MM.1S (cell line): ENCODE results near the gene WFDC1.

ENCODE experiments used
- DNase-seq: peaks from one replicate; pipeline ENCODE4 v3.0.0-alpha.2; 2015
- H2AFZ ChIP-seq: fragments of 300-600 bp; sonication (generic); 2 replicates; pipeline ENCODE4 v1.6.0; 2016; ENCODE audit warnings: antibody characterized with exemption, low read length
- H3F3A ChIP-seq: fragments of 300-600 bp; sonication (generic); 2 replicates; pipeline ENCODE4 v1.6.1; 2016; ENCODE audit warnings: mild to moderate bottlenecking, antibody characterized with exemption, low read length, moderate library complexity, mixed read lengths; ENCODE audit not compliant: insufficient read depth
- H3K27ac ChIP-seq: fragments of 300-600 bp; sonication (generic); 2 replicates; pipeline ENCODE4 v1.5.1; 2016; ENCODE audit warnings: mild to moderate bottlenecking, low read length
- H3K27me3 ChIP-seq: fragments of 300-600 bp; sonication (generic); replicated peaks from 2 replicates; pipeline ENCODE4 v1.6.0; 2016; ENCODE audit warnings: low read length; ENCODE audit not compliant: insufficient read depth
- H3K36me3 ChIP-seq: fragments of 300-600 bp; sonication (generic); replicated peaks from 2 replicates; pipeline ENCODE4 v1.6.1; 2016; ENCODE audit warnings: mild to moderate bottlenecking, low read length, mixed read lengths; ENCODE audit not compliant: insufficient read depth
- H3K4me1 ChIP-seq: fragments of 300-600 bp; sonication (generic); 2 replicates; pipeline ENCODE4 v1.6.1; 2016; ENCODE audit warnings: low read length, mixed read lengths
- H3K4me2 ChIP-seq: fragments of 300-600 bp; sonication (generic); 2 replicates; pipeline ENCODE4 v1.6.0; 2016; ENCODE audit warnings: low read depth, low read length
- H3K4me3 ChIP-seq: fragments of 300-600 bp; sonication (generic); 2 replicates; pipeline ENCODE4 v1.5.1; 2016; ENCODE audit warnings: low read length, mixed read lengths
- H3K79me2 ChIP-seq: fragments of 300-600 bp; sonication (generic); 2 replicates; pipeline ENCODE4 v1.6.1; 2016; ENCODE audit warnings: mixed run types, low read length, mixed read lengths
- H3K9ac ChIP-seq: fragments of 300-600 bp; sonication (generic); 2 replicates; pipeline ENCODE4 v1.6.1; 2016; ENCODE audit warnings: low read length, mixed read lengths
- H3K9me2 ChIP-seq: fragments of 300-600 bp; sonication (generic); replicated peaks from 2 replicates; pipeline ENCODE4 v1.6.1; 2016; ENCODE audit warnings: mild to moderate bottlenecking, low read length, mixed read lengths; ENCODE audit not compliant: insufficient read depth
- H3K9me3 ChIP-seq: fragments of 300-600 bp; sonication (generic); replicated peaks from 2 replicates; pipeline ENCODE4 v1.6.1; 2016; ENCODE audit warnings: mild to moderate bottlenecking, low read length, mixed read lengths; ENCODE audit not compliant: insufficient read depth
- H4K20me1 ChIP-seq: fragments of 300-600 bp; sonication (generic); 2 replicates; pipeline ENCODE4 v1.6.1; 2016; ENCODE audit warnings: mild to moderate bottlenecking, low read length, moderate library complexity, mixed read lengths; ENCODE audit not compliant: insufficient read depth
- EZH2 ChIP-seq: fragments of 300-600 bp; sonication (generic); optimal IDR thresholded peaks from 2 replicates; pipeline ENCODE3; 2017; ENCODE audit warnings: low read depth, mild to moderate bottlenecking, antibody characterized with exemption, low read length, mixed read lengths
- EZH2phosphoT487 ChIP-seq: fragments of 300-600 bp; sonication (generic); IDR thresholded peaks from 2 replicates; pipeline ENCODE4 v1.6.1; 2018; ENCODE audit warnings: antibody characterized with exemption, low read length
- TF ChIP-seq, protein P1 (sequence below): fragments of 300-600 bp; sonication (generic); IDR thresholded peaks from 2 replicates; pipeline ENCODE4 v1.5.1; 2016; ENCODE audit warnings: antibody characterized with exemption, low read length, mixed read lengths

Gene WFDC1

DNA sequence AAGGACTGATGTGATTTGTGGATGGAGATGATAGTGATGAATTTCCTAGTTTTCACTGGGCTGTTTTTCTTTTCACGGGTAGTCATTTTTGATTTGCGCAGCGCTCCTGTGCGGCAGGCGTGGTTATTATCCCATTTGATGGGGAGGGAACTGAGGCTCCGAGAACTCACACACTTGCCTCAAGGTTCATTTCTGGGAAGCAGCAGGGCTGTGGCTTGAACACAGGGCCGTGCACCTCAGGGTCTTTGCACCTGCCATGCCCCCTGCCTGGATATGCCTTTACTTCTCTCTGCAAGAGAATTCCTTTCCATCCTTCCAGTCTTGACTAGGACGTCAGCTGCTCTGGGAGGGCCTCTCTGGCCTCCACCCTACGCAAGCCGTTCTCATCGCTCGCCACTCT lies 16.3 kb upstream of the WFDC1 start:
- no peak for DNase-seq
- H3K27me3 ChIP-seq = peaks cover 49% of the 10 kb centered on the region
- H4K20me1 ChIP-seq = no peaks in the 10 kb centered on the region
- H3K27ac ChIP-seq = no peak overlapping the region
- H3K4me1 ChIP-seq = no peaks in the 10 kb centered on the region
- no peak overlapping the region for H2AFZ ChIP-seq
- TF ChIP-seq EZH2 (no peak), EZH2phosphoT487 (no peak)
- TF ChIP-seq, protein P1, sequence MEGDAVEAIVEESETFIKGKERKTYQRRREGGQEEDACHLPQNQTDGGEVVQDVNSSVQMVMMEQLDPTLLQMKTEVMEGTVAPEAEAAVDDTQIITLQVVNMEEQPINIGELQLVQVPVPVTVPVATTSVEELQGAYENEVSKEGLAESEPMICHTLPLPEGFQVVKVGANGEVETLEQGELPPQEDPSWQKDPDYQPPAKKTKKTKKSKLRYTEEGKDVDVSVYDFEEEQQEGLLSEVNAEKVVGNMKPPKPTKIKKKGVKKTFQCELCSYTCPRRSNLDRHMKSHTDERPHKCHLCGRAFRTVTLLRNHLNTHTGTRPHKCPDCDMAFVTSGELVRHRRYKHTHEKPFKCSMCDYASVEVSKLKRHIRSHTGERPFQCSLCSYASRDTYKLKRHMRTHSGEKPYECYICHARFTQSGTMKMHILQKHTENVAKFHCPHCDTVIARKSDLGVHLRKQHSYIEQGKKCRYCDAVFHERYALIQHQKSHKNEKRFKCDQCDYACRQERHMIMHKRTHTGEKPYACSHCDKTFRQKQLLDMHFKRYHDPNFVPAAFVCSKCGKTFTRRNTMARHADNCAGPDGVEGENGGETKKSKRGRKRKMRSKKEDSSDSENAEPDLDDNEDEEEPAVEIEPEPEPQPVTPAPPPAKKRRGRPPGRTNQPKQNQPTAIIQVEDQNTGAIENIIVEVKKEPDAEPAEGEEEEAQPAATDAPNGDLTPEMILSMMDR = no peak
- no peaks in the 10 kb centered on the region for H3K79me2 ChIP-seq
- no peak overlapping the region for H3K4me3 ChIP-seq
- no peaks in the 10 kb centered on the region for H3K9me3 ChIP-seq
- H3K36me3 ChIP-seq = no peaks in the 10 kb centered on the region
- no peak overlapping the region for H3K9ac ChIP-seq
- no peaks in the 10 kb centered on the region for H3K9me2 ChIP-seq
- H3K4me2 ChIP-seq = 0 out of 2 replicates have a peak overlapping the region, but pooled peaks have one; percentile 6
- no peaks in the 10 kb centered on the region for H3F3A ChIP-seq

- Histone ChIP-seq H3K9me3 (no peaks in the 10 kb centered on the region), H3K27me3 (peaks cover 54% of the 10 kb centered on the region), H3F3A (no peaks in the 10 kb centered on the region), H3K36me3 (no peaks in the 10 kb centered on the region), H2AFZ (no peak overlapping the region), H3K27ac (no peak overlapping the region), H3K9ac (no peak overlapping the region), H3K4me2 (no peak overlapping the region), H4K20me1 (no peaks in the 10 kb centered on the region), H3K79me2 (no peaks in the 10 kb centered on the region), H3K9me2 (no peaks in the 10 kb centered on the region), H3K4me1 (no peaks in the 10 kb centered on the region), H3K4me3 (no peak overlapping the region)
- TF ChIP-seq, protein P1 = no peak
- TF ChIP-seq EZH2phosphoT487 = no peak
- no peak for TF ChIP-seq EZH2
- no peak for DNase-seq
Measured at GRCh38 chr16:84278968-84279367, 15.7 kb upstream of the WFDC1 start.

DNA sequence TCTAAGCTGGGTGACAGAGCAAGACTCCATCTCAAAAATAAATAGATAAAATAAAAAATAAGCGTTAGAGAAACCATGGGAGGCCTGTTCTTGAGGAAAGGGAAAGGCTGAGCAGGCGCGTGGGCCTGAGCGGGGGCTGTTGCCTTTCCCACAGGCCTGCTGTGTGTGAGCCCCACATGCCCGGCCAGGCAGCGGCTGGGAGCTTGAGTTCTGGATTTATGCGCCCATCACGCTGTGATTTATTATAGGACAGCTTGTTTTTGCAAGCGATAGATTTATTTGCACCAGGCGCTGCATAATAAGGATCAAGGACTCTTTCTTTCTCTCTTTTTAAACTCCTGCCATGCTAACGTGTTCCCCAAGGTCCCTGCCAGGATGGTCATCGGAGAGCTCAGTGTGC lies 14.8 kb upstream of the WFDC1 start:
- Histone ChIP-seq H3K4me1 (no peaks in the 10 kb centered on the region), H3K4me2 (no peak overlapping the region), H3K9me2 (no peaks in the 10 kb centered on the region), H4K20me1 (no peaks in the 10 kb centered on the region), H3K9me3 (no peaks in the 10 kb centered on the region), H2AFZ (no peak overlapping the region), H3K36me3 (no peaks in the 10 kb centered on the region), H3K4me3 (no peak overlapping the region), H3K27me3 (peaks cover 54% of the 10 kb centered on the region), H3K9ac (no peak overlapping the region), H3K79me2 (no peaks in the 10 kb centered on the region), H3F3A (no peaks in the 10 kb centered on the region), H3K27ac (no peak overlapping the region)
- TF ChIP-seq EZH2phosphoT487 (no peak), EZH2 (no peak)
- TF ChIP-seq, protein P1 = no peak
- no peak for DNase-seq
